Measurements from ENCODE around the gene CDK5R2. TPM values are rescaled to one million over a fixed set of nuclear protein-coding genes. Genes with fewer than 3 reads are reported as not detected.

Gene CDK5R2
- total RNA-seq, 2 donors from 2014 or later, result 0.81 to 0.95 TPM

DNA sequence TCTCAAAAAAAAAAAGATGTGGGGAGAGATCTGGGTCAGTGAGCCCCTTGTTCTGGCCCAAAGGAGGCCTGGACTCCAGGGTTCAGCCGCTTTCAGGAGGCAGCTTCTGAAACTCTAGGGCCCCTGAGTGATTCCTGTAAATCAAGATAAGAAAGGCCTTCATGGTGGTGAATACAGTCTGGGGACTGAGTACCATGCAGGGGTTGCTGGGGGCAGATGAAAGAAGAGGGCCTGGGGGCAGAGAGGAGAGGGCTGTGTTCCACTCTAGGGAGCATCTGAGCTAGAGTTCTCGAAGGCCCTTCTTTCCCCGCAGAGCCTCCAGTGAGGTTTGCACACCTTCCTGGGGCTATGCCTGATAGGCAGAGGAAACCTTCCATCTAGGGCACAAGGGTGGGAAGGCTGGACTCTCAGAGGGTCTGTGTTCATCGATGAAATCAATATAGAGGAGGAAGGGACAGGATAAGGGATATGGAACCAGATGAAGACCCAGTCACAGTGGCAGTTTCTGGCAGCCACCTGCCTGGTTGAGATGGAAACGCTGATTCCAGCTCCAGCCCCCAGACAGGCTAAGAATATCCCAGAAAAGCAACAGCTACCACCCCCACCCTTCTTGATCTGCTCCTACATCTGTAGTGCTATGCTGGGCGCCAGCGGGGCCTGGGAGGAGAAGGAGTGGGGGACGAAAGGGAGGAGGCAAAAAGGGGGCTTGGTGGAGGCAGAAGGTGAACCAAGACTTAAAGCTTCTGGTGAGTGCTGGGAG lies 4.7 kb upstream of the CDK5R2 start:
- Histone ChIP-seq H3K9me3 (ENCODE audit: control insufficient read depth, low read length) (no peaks in the 10 kb centered on the region), H3K4me1 (ENCODE audit: control insufficient read depth, insufficient read depth, low read length) (no peaks in the 10 kb centered on the region), H3K9ac (ENCODE audit: extremely low read depth, low read length, poor library complexity, severe bottlenecking) (no peak overlapping the region), H3K4me3 (ENCODE audit: low read length) (no peak overlapping the region), H3K36me3 (ENCODE audit: control insufficient read depth, insufficient read depth, low read length) (no peaks in the 10 kb centered on the region), H3K27ac (ENCODE audit: low read depth, low read length) (no peak overlapping the region), H3K27me3 (ENCODE audit: control insufficient read depth, insufficient read depth, low read length, poor library complexity, severe bottlenecking) (peaks cover 50% of the 10 kb centered on the region)
- Mint-ChIP-seq H3K36me3 (ENCODE audit: low read depth) (no peaks in the 10 kb centered on the region), H3K27me3 (ENCODE audit: insufficient read depth) (peaks cover 76% of the 10 kb centered on the region), H3K27ac (no peak overlapping the region), H3K9me3 (peaks cover 3% of the 10 kb centered on the region), H3K4me3 (no peak overlapping the region), H3K4me1 (no peaks in the 10 kb centered on the region)
- TF ChIP-seq, protein P1, sequence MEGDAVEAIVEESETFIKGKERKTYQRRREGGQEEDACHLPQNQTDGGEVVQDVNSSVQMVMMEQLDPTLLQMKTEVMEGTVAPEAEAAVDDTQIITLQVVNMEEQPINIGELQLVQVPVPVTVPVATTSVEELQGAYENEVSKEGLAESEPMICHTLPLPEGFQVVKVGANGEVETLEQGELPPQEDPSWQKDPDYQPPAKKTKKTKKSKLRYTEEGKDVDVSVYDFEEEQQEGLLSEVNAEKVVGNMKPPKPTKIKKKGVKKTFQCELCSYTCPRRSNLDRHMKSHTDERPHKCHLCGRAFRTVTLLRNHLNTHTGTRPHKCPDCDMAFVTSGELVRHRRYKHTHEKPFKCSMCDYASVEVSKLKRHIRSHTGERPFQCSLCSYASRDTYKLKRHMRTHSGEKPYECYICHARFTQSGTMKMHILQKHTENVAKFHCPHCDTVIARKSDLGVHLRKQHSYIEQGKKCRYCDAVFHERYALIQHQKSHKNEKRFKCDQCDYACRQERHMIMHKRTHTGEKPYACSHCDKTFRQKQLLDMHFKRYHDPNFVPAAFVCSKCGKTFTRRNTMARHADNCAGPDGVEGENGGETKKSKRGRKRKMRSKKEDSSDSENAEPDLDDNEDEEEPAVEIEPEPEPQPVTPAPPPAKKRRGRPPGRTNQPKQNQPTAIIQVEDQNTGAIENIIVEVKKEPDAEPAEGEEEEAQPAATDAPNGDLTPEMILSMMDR (conservative IDR thresholded peaks at IDR 0.05), result no peak
- WGBS, 2 experiments (ENCODE audit: insufficient coverage in 1 of 2, insufficient read length in 1 of 2), result 90 to 91% methylated on average over 4 to 8 of the region's 8 CpGs
- no peak for DNase-seq

DNA sequence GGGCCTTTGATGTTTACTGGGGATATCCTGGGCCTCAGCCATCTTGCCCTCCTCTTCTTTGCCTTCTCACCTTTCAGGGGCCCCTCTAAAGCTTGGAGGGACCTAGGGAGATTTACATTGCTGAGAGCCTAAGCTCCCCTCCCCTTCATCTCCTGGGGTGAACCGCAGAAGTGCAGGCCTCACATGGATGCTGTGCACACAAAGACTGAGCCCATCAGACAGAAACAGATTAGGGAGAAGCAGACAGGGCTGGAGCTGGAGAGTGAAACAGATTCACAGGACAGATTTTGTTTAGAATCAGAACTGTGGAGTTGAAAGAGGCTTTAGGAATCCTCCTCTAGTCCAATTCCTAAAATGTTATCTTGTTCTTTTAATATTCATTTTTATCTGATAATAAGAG lies 3.4 kb upstream of the CDK5R2 start:
- no peak overlapping the region for H3K4me3 ChIP-seq (ENCODE audit: low read length)
- no peak for DNase-seq
- H3K4me1 ChIP-seq (ENCODE audit: control insufficient read depth, insufficient read depth, low read length), result no peaks in the 10 kb centered on the region
- H3K36me3 ChIP-seq (ENCODE audit: control insufficient read depth, insufficient read depth, low read length), result no peaks in the 10 kb centered on the region
- Mint-ChIP-seq H3K9me3 (peaks cover 3% of the 10 kb centered on the region), H3K4me1 (peaks cover under 1% of the 10 kb centered on the region), H3K27me3 (ENCODE audit: insufficient read depth) (peaks cover 80% of the 10 kb centered on the region), H3K36me3 (ENCODE audit: low read depth) (no peaks in the 10 kb centered on the region), H3K27ac (no peak overlapping the region), H3K4me3 (no peak overlapping the region)
- TF ChIP-seq, protein P1 (conservative IDR thresholded peaks at IDR 0.05), result no peak
- no peak overlapping the region for H3K9ac ChIP-seq (ENCODE audit: extremely low read depth, low read length, poor library complexity, severe bottlenecking)
- no peak overlapping the region for H3K27ac ChIP-seq (ENCODE audit: low read depth, low read length)
- H3K9me3 ChIP-seq (ENCODE audit: control insufficient read depth, low read length), result no peaks in the 10 kb centered on the region
- WGBS, 2 experiments (ENCODE audit: insufficient coverage in 1 of 2, insufficient read length in 1 of 2), result 75% methylated on average over 1 of the region's 1 CpG; no CpG with 5 or more reads in 1 of the 2 experiments
- peaks cover 63% of the 10 kb centered on the region for H3K27me3 ChIP-seq (ENCODE audit: control insufficient read depth, insufficient read depth, low read length, poor library complexity, severe bottlenecking)

DNA sequence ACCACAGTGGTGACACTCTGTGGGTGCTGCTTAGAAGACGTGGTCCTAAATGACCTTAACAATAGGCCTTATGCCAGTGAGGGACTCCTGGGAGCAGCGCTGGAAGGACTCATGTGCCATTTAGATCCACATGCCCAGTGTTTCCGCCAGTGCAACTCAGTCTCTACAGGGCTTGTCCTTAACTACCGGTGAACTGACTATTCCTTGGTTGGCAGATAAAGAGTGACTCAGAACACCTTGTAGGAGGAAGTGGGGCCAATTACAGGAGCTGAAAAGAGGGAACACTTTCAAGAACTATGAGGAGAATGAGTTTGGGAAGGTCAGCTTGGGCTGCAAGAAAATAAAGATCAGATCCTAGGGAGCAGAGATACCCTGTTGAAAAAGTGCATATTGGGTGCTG lies 1.8 kb upstream of the CDK5R2 start:
- WGBS, 2 experiments (ENCODE audit: insufficient coverage in 1 of 2, insufficient read length in 1 of 2), result 79 to 83% methylated on average over 3 to 4 of the region's 4 CpGs
- Mint-ChIP-seq H3K27me3 (ENCODE audit: insufficient read depth) (peaks cover 89% of the 10 kb centered on the region), H3K4me1 (peaks cover 5% of the 10 kb centered on the region), H3K4me3 (no peak overlapping the region), H3K9me3 (no peaks in the 10 kb centered on the region), H3K36me3 (ENCODE audit: low read depth) (no peaks in the 10 kb centered on the region), H3K27ac (no peak overlapping the region)
- TF ChIP-seq, protein P1 (conservative IDR thresholded peaks at IDR 0.05), result no peak
- H3K4me1 ChIP-seq (ENCODE audit: control insufficient read depth, insufficient read depth, low read length), result no peaks in the 10 kb centered on the region
- H3K27ac ChIP-seq (ENCODE audit: low read depth, low read length), result no peak overlapping the region
- no peak overlapping the region for H3K4me3 ChIP-seq (ENCODE audit: low read length)
- DNase-seq, result no peak
- H3K9me3 ChIP-seq (ENCODE audit: control insufficient read depth, low read length), result no peaks in the 10 kb centered on the region
- peaks cover 78% of the 10 kb centered on the region for H3K27me3 ChIP-seq (ENCODE audit: control insufficient read depth, insufficient read depth, low read length, poor library complexity, severe bottlenecking)
- H3K9ac ChIP-seq (ENCODE audit: extremely low read depth, low read length, poor library complexity, severe bottlenecking), result no peak overlapping the region
- no peaks in the 10 kb centered on the region for H3K36me3 ChIP-seq (ENCODE audit: control insufficient read depth, insufficient read depth, low read length)

Measured in endodermal cell (in vitro differentiated cells).